CD8-positive, alpha-beta memory T cell (primary cell): ENCODE measurements around the gene POR. TPM values are rescaled to one million over a fixed set of nuclear protein-coding genes. Genes with fewer than 3 reads are reported as not detected.

Experiments used
- CTCF ChIA-PET: fragments of 350-600 bp; sonication (Branson Sonifier 250); formaldehyde crosslinking; loops from one replicate; lab custom pipeline; 2021; ENCODE audit warnings: antibody characterized with exemption; lab: Charles Lee
- POLR2A ChIA-PET: fragments of 350-600 bp; sonication (Branson Sonifier 250); formaldehyde crosslinking; loops from one replicate; lab custom pipeline; 2021; ENCODE audit warnings: antibody characterized with exemption; lab: Charles Lee
- DNase-seq, 5 donors: peaks; one replicate each; pipeline versions ENCODE4 v3.0.0 to v3.0.0-alpha.2; 2020 to 2022; ENCODE audit warnings: mixed read lengths in 1 of 5
- H3K27ac ChIP-seq: one replicate; pipeline ENCODE4 v1.7.0; 2013; ENCODE audit warnings: low read depth, mild to moderate bottlenecking, low read length, moderate library complexity
- H3K27me3 ChIP-seq: 2 replicates; pipeline ENCODE4 v1.7.0; 2013; ENCODE audit warnings: low read length, mild to moderate bottlenecking; ENCODE audit not compliant: insufficient read depth, poor library complexity, severe bottlenecking
- H3K36me3 ChIP-seq: 2 replicates; pipeline ENCODE4 v1.7.0; 2013; ENCODE audit warnings: mild to moderate bottlenecking, low read length, moderate library complexity; ENCODE audit not compliant: insufficient read depth
- H3K4me1 ChIP-seq: 2 replicates; pipeline ENCODE4 v1.7.0; 2013; ENCODE audit warnings: mild to moderate bottlenecking, low read length, moderate library complexity; ENCODE audit not compliant: insufficient read depth
- H3K4me3 ChIP-seq: 2 replicates; pipeline ENCODE4 v1.7.0; 2013; ENCODE audit warnings: mild to moderate bottlenecking, low read length
- H3K9me3 ChIP-seq: 2 replicates; pipeline ENCODE4 v1.7.0; 2013; ENCODE audit warnings: mild to moderate bottlenecking, low read length
- H3K27ac Mint-ChIP-seq, 8 donors: one replicate each; pipeline ENCODE4 v1.8.0; 2020 to 2021; ENCODE audit warnings: mixed read lengths in 8 of 8, mild to moderate bottlenecking in 6 of 8, inconsistent platforms in 3 of 8, moderate library complexity in 3 of 8
- H3K27me3 Mint-ChIP-seq, 2 donors: one replicate each; pipeline ENCODE4 v1.8.0; 2020 to 2021; ENCODE audit warnings: mixed read lengths in 2 of 2, mild to moderate bottlenecking in 1 of 2, moderate library complexity in 1 of 2
- H3K36me3 Mint-ChIP-seq, 3 donors: one replicate each; pipeline ENCODE4 v1.8.0; 2020 to 2021; ENCODE audit warnings: mixed read lengths in 3 of 3, inconsistent platforms in 1 of 3, mild to moderate bottlenecking in 1 of 3
- H3K4me1 Mint-ChIP-seq, 3 donors: one replicate each; pipeline ENCODE4 v1.8.0; 2020 to 2021; ENCODE audit warnings: mixed read lengths in 3 of 3, inconsistent platforms in 1 of 3, mild to moderate bottlenecking in 1 of 3
- H3K4me3 Mint-ChIP-seq, 7 donors: one replicate each; pipeline ENCODE4 v1.8.0; 2020 to 2021; ENCODE audit warnings: mixed read lengths in 7 of 7, mild to moderate bottlenecking in 6 of 7, moderate library complexity in 4 of 7, inconsistent platforms in 2 of 7
- H3K9me3 Mint-ChIP-seq, 5 donors: one replicate each; pipeline ENCODE4 v1.8.0; 2020 to 2022; ENCODE audit warnings: mixed read lengths in 5 of 5, mild to moderate bottlenecking in 3 of 5, moderate library complexity in 2 of 5, inconsistent platforms in 1 of 5
- polyA plus RNA-seq: library from polyadenylated mRNA; unstranded; fragments of 300-500 nt; fragmentation: Illumina TruSeq; gene quantifications from one replicate; pipeline ENCODE4 v1.2.3, GENCODE V29; 2021
- total RNA-seq, 2 experiments: library from RNA; stranded (reverse); gene quantifications; one replicate each; pipeline ENCODE4 v1.2.3, GENCODE V29; 2021

The POR gene
- total and polyA plus RNA-seq, 3 experiments from 2014 or later, result 40.7 to 61.4 (median 41.6) TPM

DNA sequence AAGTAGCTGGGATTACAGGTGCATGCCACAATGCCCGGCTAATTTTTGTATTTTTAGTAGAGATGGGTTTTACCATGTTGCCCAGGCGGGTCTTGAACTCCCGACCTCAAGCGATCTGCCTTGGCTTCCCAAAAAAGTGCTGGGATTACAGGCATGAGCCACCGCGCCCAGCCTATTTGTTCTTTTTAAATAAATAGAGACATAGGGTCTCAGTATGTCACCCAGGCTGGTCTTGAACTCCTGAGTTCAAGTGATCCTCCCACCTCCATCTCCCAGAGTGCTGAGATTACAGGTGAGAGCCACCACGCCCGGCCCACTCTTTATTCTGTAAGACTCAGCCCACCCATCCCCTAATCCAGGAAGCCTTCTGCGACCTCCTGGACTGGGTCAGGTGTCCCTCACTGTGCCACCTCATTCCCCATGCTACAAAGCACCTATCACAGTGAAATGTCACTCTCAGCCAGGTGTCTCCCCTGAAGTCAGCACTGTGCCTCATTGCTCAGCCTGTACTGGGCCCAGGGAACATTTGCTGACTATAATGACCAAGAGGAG is 76.7 kb downstream of the POR start:
- Histone ChIP-seq H3K9me3 (no peaks in the 10 kb centered on the region), H3K27me3 (no peaks in the 10 kb centered on the region), H3K4me1 (peaks cover 12% of the 10 kb centered on the region), H3K4me3 (no peak overlapping the region), H3K27ac (no peak overlapping the region), H3K36me3 (no peaks in the 10 kb centered on the region)
- H3K27me3 Mint-ChIP-seq, result no peaks in the 10 kb centered on the region
- ChIA-PET CTCF (no interaction called here), POLR2A (no interaction called here)
- H3K9me3 Mint-ChIP-seq, result no peaks in the 10 kb centered on the region
- H3K27ac Mint-ChIP-seq, result peak overlapping the region in 1 of 8 donors; percentile 64
- H3K36me3 Mint-ChIP-seq, result peaks cover 0 to 18% (median 3%) of the 10 kb centered on the region in 3 donors
- no peak for DNase-seq
- H3K4me1 Mint-ChIP-seq, result peaks cover 7 to 34% (median 16%) of the 10 kb centered on the region in 3 donors
- H3K4me3 Mint-ChIP-seq, result peak overlapping the region in 3 of 7 donors; percentile 29 to 50 (median 40)

DNA sequence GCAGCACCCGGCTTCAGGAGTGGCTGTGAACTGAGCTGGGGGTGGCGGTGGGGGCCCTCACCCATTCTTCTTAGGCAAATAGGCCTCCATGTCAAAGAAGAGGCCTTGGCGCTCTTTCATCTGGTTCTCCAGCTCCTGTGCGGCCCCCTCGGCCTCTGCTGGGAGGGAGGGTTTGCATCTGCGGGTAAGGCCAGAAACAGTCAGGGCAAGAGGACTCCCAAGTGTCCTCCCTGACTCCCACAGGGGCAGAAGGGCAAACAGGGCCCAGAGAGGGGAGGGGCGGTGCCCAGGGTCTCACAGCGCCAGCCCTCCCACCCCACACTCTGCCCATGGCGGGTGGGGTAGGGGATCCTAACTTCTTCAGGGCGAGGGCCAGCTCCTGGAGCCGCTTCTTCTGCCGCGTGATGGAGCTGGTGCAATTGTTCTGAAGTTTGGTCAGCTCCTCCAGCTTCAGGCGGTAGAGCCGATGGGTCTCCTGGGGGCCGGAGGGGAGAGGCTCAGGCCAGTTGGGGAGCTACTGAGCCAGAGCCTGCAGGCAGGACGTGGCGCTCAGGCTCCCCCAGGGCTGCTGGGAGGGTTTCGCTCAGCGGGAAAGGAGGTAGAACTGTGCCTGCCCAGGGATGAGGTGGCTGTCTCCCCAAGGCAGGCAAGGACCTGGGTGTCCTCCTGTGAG is 77.3 kb downstream of the POR start:
- no peaks in the 10 kb centered on the region for H3K9me3 ChIP-seq
- Mint-ChIP-seq H3K36me3 (peaks cover 0 to 13% (median 3%) of the 10 kb centered on the region in 3 donors), H3K9me3 (no peaks in the 10 kb centered on the region), H3K27ac (peak overlapping the region in 3 of 8 donors; percentile 6 to 72 (median 19)), H3K4me3 (peak overlapping the region in 2 of 7 donors; percentile 40 to 50), H3K4me1 (peaks cover 13 to 40% (median 21%) of the 10 kb centered on the region in 3 donors), H3K27me3 (no peaks in the 10 kb centered on the region)
- no peak overlapping the region for H3K4me3 ChIP-seq
- no peaks in the 10 kb centered on the region for H3K36me3 ChIP-seq
- peaks cover 12% of the 10 kb centered on the region for H3K4me1 ChIP-seq
- no peak for DNase-seq
- H3K27me3 ChIP-seq, result no peaks in the 10 kb centered on the region
- ChIA-PET POLR2A (no interaction called here), CTCF (interaction anchor here (1.5 kb wide), 1 partner anchor 14 kb away, joined by 3 read pairs; no protein-coding TSS in a partner anchor)
- H3K27ac ChIP-seq, result no peak overlapping the region

DNA sequence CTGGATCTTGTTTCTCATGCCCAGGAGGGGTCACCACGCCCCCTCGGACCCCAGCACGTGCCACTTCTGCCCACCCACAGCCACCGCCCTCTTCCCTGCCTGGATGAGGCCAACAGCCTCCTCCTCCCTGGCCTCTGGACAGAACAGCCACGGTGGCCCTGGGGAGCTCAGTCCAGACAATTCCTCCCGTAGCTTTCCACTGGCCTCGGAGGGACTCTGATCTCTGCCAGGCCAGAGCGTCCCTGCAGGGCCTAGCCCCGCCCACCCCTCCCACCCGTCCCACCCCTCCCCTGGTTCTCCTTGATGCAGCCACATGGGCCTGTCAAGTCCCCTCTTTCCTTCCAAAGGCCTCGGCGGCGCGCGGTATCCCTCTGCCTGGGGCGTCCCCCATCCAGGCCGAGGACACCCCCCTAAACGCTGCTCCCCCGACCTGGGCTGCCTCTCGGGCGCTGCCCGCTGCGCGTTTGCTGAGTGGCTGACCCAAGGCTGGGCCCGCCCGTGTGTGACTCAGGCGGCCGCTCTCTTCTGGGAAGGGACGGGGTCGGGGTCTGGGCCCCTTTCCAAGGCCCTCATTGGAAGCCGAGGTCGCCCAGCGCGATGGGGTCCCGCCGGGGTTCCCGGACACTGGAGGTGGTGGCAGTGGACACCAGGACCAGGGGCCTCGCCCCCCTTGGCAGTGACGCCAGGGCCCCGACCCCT is 78.9 kb downstream of the POR start:
- no peaks in the 10 kb centered on the region for H3K27me3 ChIP-seq
- no peaks in the 10 kb centered on the region for H3K9me3 ChIP-seq
- H3K4me3 Mint-ChIP-seq, result peak overlapping the region; percentile 66 to 81 (median 74)
- peaks cover 12% of the 10 kb centered on the region for H3K4me1 ChIP-seq
- peaks cover 24 to 48% (median 26%) of the 10 kb centered on the region in 3 donors for H3K4me1 Mint-ChIP-seq
- H3K27ac ChIP-seq, result peak overlapping the region; percentile 61
- no peaks in the 10 kb centered on the region for H3K27me3 Mint-ChIP-seq
- DNase-seq, result peak in 3 of 5 donors; percentile 16 to 30 (median 18)
- no peaks in the 10 kb centered on the region for H3K9me3 Mint-ChIP-seq
- peak overlapping the region; percentile 77 for H3K4me3 ChIP-seq
- ChIA-PET CTCF (interaction anchor here (1.2 to 1.5 kb wide), 2 partner anchors 10 to 12 kb away, joined by 3 read pairs; no protein-coding TSS in a partner anchor), POLR2A (interaction anchor here (0.6 to 1.7 kb wide), 3 partner anchors 57 to 260 kb away, joined by 3 to 5 read pairs (median 3); no protein-coding TSS in a partner anchor)
- peaks cover 0 to 15% (median 1%) of the 10 kb centered on the region in 3 donors for H3K36me3 Mint-ChIP-seq
- H3K36me3 ChIP-seq, result no peaks in the 10 kb centered on the region
- H3K27ac Mint-ChIP-seq, result peak overlapping the region in 5 of 8 donors; percentile 23 to 85 (median 55)

DNA sequence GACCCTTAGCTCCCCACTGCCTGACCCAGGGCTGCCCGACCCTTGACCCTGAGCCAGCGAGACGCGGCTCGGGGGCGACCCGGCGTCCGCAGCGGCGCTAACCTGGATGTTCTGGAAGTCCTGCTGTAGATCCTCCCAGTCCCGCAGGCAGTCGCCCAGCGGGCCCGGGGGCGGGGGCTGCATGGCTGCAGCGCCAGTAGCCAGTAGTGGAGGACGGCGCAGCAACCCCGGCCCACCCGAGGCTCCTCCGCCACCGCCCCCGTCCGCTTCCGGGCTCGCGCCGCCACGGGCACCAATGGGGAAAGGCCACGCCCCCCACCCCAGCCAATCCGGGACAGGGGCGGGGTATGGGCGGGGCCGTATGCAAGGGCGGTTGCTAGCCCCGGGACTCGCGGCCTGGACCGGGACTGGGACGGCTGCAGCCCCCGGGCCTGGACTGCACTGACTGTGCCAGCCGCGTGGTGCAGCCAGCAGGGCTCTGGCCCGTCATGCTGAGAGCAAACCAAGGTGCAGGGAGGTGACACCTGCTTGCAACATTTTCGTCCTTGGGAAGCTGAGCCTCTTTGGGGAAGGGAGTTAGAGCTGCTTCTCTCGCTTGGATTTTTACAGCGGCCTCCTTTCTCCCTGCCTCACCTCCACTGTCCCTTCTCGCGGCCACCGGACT is 79.6 kb downstream of the POR start, which contains the start of gene TMEM120A:
Gene TMEM120A (minus strand): TSS at position 208 of the 664 bp plus-strand sequence. CDS start 25 bp downstream, at position 183.
- Histone ChIP-seq H3K27me3 (no peaks in the 10 kb centered on the region), H3K36me3 (no peaks in the 10 kb centered on the region), H3K4me3 (peak within 1 kb of the TSS; percentile 77), H3K4me1 (peaks cover 12% of the 10 kb centered on the region), H3K9me3 (no peaks in the 10 kb centered on the region), H3K27ac (peak within 1 kb of the TSS; percentile 61)
- DNase-seq, result peak; percentile 89 to 97 (median 94)
- Mint-ChIP-seq H3K27ac (peak within 1 kb of the TSS in 5 of 8 donors; percentile 23 to 85 (median 70)), H3K36me3 (peaks cover 0 to 18% (median 4%) of the 10 kb centered on the region in 3 donors), H3K27me3 (no peaks in the 10 kb centered on the region), H3K9me3 (no peaks in the 10 kb centered on the region), H3K4me1 (peaks cover 26 to 47% (median 29%) of the 10 kb centered on the region in 3 donors), H3K4me3 (peak within 1 kb of the TSS; percentile 66 to 84 (median 74))
- CTCF ChIA-PET, result interaction anchor here (1.2 kb wide), 1 partner anchor 9 kb away, joined by 3 read pairs; no protein-coding TSS in a partner anchor
- POLR2A ChIA-PET, result interaction anchor here (1.1 to 1.7 kb wide), 2 partner anchors 79 to 261 kb away, joined by 3 read pairs; no protein-coding TSS in a partner anchor

DNA sequence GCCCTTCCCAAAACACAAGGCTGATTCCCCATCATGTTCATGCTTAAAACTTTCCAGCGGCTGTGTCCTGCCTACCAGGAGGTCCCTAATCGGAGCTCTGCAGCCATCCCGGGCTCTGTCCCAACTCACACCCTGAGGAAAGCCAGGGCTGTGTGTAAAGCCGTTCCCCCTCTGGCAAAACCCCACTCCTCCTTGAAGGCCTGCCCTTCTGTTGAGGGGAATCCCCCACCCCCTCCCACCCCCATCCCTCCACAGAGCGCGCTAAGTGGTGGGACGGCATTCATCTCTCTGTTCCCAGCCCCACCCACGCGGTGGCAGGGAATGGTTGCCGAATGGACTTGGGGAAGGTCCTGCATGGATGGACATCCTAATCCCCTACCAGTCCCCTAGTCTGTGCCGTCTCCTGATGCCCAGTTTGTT is 80.1 kb downstream of the POR start:
- no peaks in the 10 kb centered on the region for H3K9me3 Mint-ChIP-seq
- Histone ChIP-seq H3K27ac (no peak overlapping the region), H3K9me3 (no peaks in the 10 kb centered on the region), H3K4me1 (peaks cover 12% of the 10 kb centered on the region), H3K36me3 (no peaks in the 10 kb centered on the region), H3K27me3 (no peaks in the 10 kb centered on the region), H3K4me3 (peak overlapping the region; percentile 77)
- no peak for DNase-seq
- H3K4me3 Mint-ChIP-seq, result peak overlapping the region; percentile 56 to 84 (median 74)
- H3K4me1 Mint-ChIP-seq, result peaks cover 22 to 41% (median 23%) of the 10 kb centered on the region in 3 donors
- peak overlapping the region in 2 of 8 donors; percentile 70 to 79 for H3K27ac Mint-ChIP-seq
- CTCF ChIA-PET, result interaction anchor here (1.2 kb wide), 1 partner anchor 9 kb away, joined by 3 read pairs; no protein-coding TSS in a partner anchor
- H3K27me3 Mint-ChIP-seq, result no peaks in the 10 kb centered on the region
- peaks cover 0 to 16% (median 4%) of the 10 kb centered on the region in 3 donors for H3K36me3 Mint-ChIP-seq
- POLR2A ChIA-PET, result interaction anchor here (1.1 to 1.7 kb wide), 2 partner anchors 79 to 261 kb away, joined by 3 read pairs; no protein-coding TSS in a partner anchor

DNA sequence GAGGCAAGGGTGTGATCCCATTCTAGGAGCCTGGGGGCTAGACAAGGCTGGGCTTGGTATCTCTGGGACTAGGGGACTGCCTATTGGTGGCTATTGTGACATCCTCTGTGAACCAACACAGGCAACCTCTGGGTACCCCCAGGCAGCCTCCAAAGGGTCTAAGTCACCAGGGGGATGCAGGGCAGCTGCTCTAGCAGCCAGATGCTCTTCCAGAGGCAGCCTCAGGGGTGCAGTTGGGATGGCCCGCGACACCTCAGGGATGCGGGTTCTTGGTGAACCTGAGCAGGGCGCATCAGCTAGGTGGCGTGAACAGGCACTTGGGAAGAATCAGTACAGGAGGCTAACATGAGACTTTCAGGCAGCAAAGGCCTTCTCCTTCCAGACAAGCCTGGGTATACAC is 81.0 kb downstream of the POR start:
- H3K36me3 ChIP-seq, result no peaks in the 10 kb centered on the region
- no peaks in the 10 kb centered on the region for H3K9me3 ChIP-seq
- no peak for DNase-seq
- POLR2A ChIA-PET, result no interaction called here
- no peaks in the 10 kb centered on the region for H3K9me3 Mint-ChIP-seq
- no peaks in the 10 kb centered on the region for H3K27me3 Mint-ChIP-seq
- H3K4me1 Mint-ChIP-seq, result peaks cover 18 to 34% (median 23%) of the 10 kb centered on the region in 3 donors
- no peak overlapping the region for H3K27ac ChIP-seq
- peaks cover 0 to 19% (median 4%) of the 10 kb centered on the region in 3 donors for H3K36me3 Mint-ChIP-seq
- H3K27ac Mint-ChIP-seq, result peak overlapping the region in 2 of 8 donors; percentile 3 to 70
- no peak overlapping the region for H3K4me3 ChIP-seq
- H3K4me1 ChIP-seq, result peaks cover 12% of the 10 kb centered on the region
- peak overlapping the region in 6 of 7 donors; percentile 5 to 40 (median 37) for H3K4me3 Mint-ChIP-seq
- H3K27me3 ChIP-seq, result no peaks in the 10 kb centered on the region
- CTCF ChIA-PET, result interaction anchor here (1.9 kb wide), 1 partner anchor 24 kb away, joined by 5 read pairs; no protein-coding TSS in a partner anchor

DNA sequence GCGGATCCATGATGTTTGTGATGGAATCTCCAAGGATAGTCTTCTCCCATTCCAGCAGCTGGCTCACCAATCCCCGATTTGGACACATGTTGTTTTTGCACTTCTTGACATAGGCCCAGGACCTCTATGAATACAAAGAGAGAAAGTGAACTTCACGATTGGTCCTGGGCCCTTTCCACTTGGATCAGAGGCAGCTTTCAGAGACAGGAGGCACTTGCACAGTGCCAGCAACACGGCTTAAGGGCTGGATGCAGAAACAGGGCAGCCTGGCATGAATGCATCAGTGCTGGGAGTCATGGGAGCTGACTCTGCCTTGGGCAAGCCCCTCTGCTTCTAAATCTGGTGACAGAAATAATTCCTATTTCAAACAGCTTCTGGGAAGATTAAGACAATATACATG is 81.5 kb downstream of the POR start:
- Histone ChIP-seq H3K9me3 (no peaks in the 10 kb centered on the region), H3K4me3 (no peak overlapping the region), H3K27ac (no peak overlapping the region), H3K27me3 (no peaks in the 10 kb centered on the region), H3K36me3 (no peaks in the 10 kb centered on the region), H3K4me1 (peaks cover 12% of the 10 kb centered on the region)
- Mint-ChIP-seq H3K9me3 (no peaks in the 10 kb centered on the region), H3K4me3 (peak overlapping the region in 4 of 7 donors; percentile 29 to 63 (median 35)), H3K36me3 (peaks cover 0 to 22% (median 4%) of the 10 kb centered on the region in 3 donors), H3K27ac (no peak overlapping the region), H3K27me3 (no peaks in the 10 kb centered on the region), H3K4me1 (peaks cover 18 to 32% (median 23%) of the 10 kb centered on the region in 3 donors)
- ChIA-PET POLR2A (no interaction called here), CTCF (interaction anchor here (1.9 kb wide), 1 partner anchor 24 kb away, joined by 5 read pairs; no protein-coding TSS in a partner anchor)
- DNase-seq, result no peak
